C4-2B (cell line): ENCODE results near the gene NOX4.

Experiments
- H3K27ac ChIP-seq: fragments of 450-650 bp; 2 replicates; pipeline ENCODE4 v1.5.1; 2017
- ZFX ChIP-seq: fragments of 450-650 bp; IDR thresholded peaks from 2 replicates; pipeline ENCODE4 v1.6.1; 2017
- TF ChIP-seq, protein P1 (sequence below): fragments of 450-650 bp; conservative IDR thresholded peaks from 2 replicates; pipeline ENCODE4 v1.5.1; 2017; ENCODE audit warnings: mild to moderate bottlenecking

The NOX4 gene

DNA sequence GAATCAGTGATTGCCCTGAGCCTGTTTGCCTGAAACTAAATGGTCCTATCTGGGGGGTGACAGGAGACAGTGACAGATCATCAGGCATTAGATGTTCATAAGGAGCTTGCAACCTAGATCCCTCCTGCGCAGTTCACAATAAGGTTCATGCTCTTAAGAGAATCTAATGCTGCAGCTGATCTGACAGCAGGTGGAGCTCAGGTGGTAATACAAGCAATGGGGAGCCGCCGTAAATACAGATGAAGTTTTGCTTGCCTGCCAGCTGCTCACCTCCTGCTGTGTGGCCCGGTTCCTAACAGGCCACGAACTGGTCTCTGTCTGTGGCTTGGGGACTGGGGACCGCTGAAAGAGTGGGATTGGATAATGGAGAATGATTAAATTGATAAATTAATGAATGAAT, 14.0 kb downstream of the NOX4 start:
- TF ChIP-seq, protein P1, sequence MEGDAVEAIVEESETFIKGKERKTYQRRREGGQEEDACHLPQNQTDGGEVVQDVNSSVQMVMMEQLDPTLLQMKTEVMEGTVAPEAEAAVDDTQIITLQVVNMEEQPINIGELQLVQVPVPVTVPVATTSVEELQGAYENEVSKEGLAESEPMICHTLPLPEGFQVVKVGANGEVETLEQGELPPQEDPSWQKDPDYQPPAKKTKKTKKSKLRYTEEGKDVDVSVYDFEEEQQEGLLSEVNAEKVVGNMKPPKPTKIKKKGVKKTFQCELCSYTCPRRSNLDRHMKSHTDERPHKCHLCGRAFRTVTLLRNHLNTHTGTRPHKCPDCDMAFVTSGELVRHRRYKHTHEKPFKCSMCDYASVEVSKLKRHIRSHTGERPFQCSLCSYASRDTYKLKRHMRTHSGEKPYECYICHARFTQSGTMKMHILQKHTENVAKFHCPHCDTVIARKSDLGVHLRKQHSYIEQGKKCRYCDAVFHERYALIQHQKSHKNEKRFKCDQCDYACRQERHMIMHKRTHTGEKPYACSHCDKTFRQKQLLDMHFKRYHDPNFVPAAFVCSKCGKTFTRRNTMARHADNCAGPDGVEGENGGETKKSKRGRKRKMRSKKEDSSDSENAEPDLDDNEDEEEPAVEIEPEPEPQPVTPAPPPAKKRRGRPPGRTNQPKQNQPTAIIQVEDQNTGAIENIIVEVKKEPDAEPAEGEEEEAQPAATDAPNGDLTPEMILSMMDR = peak; percentile 62
- no peak for TF ChIP-seq ZFX

DNA sequence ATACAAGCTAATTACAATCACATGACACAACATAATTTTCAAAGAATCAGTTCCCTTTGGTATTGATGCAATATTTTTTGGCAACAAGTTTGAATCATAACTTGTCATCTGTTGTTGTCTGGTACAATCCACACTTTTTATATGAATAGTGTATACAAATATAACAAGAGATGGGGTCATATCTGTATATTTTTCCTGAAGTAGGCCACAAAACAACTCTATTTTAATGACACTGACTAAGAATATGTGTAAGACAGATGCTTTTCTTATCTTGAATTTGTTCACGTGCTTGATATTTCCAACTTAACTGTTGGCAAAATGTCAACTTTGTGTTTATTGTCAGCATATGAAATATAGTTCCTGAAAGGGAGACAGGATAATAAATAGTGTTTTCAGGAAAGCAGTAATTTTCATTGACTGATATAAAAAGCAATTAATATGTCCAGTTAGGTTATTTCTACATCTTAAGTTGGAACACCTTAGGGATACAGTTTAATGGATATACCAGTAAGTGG, 27.9 kb downstream of the NOX4 start:
- no peak overlapping the region for H3K27ac ChIP-seq
- TF ChIP-seq ZFX = no peak
- TF ChIP-seq, protein P1 = no peak

More for the DNA sequence above, 14.0 kb downstream of the NOX4 start:
- H3K27ac ChIP-seq = no peak overlapping the region

DNA sequence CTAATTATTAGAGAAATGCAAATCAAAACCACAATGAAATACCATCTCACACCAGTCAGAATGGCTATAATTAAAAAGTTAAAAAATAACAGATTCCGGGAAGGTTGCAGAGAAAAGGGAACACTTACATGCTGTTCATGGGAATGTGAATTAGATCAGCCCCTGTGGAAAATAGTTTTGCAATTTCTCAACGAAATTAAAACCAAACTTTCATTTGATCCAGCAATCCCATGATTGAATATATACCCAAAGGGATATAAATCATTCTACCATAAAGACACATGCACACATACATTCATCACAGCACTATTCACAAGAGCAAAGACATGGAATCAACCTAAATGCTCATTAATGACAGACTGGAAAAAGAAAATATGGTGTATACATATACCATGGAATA, 32.5 kb downstream of the NOX4 start:
- TF ChIP-seq, protein P1 = no peak
- no peak for TF ChIP-seq ZFX
- no peak overlapping the region for H3K27ac ChIP-seq

DNA sequence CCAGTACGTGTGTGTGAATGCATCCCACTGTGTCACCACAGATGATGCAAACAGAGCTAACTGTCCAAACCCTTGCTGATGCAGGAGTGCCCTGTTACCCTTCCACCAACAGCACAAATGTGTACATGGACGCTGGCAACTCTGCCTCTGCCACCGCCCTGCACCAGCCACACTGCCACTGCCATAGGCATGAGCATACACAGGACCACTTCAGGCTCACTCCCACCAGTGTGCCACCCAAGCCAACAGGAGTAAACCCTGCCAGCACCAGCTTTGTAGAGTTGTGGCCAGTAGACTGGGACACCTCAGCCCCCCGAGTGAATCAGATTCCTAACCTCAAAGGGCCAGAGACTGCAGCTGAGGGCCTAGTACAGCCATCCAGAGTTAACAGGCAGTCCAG, 34.0 kb downstream of the NOX4 start:
- TF ChIP-seq ZFX = no peak
- TF ChIP-seq, protein P1 = no peak
- no peak overlapping the region for H3K27ac ChIP-seq

DNA sequence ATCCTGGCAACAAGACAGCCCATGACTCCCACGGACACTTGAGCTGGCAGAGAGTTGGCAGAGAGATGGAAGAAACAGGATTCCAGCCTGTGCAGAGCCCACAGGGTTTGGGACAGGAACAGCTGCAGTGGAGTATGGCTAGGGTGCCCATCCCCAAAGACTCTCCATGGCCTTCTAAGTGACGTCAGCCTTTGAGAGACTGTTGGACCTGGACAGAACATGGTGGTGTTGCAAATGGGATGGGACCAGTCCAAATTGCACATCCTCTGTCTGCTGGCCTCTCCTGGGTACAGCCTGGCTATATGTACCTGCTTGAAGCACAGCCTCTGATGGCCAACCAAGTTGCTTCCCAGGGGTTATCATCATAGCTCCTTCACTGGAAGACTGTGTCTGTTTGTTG, 34.5 kb downstream of the NOX4 start:
- TF ChIP-seq, protein P1 = no peak
- no peak for TF ChIP-seq ZFX
- no peak overlapping the region for H3K27ac ChIP-seq

DNA sequence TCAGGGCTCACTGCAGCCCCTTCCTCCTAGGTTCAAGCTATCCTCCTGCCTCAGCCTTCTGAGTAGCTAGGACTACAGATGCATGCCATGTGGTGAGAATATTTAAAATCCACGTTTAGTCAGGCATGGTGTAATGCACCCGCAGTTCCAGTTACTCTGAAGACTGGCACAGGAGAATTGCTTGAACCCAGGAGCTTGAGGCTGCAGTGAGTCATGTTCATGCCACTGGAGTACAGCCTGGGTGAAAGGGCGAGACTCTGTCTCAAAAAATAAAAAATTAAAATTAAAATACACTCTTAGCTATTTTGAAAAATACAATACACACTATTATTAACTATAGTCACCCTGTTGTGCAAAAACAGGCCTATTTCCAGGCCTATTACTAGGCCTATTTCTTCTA, 38.4 kb downstream of the NOX4 start:
- H3K27ac ChIP-seq = no peak overlapping the region
- no peak for TF ChIP-seq ZFX
- TF ChIP-seq, protein P1 = no peak

DNA sequence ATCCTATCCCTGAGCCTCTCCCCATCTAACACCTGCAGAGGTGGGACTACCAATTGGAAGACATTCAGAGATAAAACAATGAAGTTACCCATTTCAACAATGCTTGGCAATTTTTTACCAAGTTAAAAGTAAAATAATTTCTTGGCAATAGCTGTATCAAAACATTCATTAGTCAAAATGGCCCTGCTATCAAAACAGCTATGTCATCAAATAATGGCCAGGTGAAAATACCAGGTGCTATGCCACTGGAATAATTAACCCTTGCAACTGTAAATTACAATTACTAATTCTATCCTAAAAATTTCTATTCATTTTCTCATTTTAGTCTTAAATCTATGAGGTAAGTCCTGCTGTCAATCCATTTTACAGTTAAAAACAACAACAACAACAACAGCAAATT, 43.3 kb downstream of the NOX4 start:
- TF ChIP-seq ZFX = no peak
- TF ChIP-seq, protein P1 = no peak
- no peak overlapping the region for H3K27ac ChIP-seq
